ENCODE measurements around the gene EDIL3.
"Not testable (repeated sequence)": the region's sequence is repeated elsewhere in the genome, so short reads cannot be mapped to it uniquely, and the experiment has no call there.

EDIL3 gene

GRCh38 chr5:84255315-84255714 lies 129.4 kb downstream of the EDIL3 start:
- no peak for DNase-seq

- no peak for DNase-seq
Measured at GRCh38 chr5:84253946-84254345, 130.7 kb downstream of the EDIL3 start.

DNA sequence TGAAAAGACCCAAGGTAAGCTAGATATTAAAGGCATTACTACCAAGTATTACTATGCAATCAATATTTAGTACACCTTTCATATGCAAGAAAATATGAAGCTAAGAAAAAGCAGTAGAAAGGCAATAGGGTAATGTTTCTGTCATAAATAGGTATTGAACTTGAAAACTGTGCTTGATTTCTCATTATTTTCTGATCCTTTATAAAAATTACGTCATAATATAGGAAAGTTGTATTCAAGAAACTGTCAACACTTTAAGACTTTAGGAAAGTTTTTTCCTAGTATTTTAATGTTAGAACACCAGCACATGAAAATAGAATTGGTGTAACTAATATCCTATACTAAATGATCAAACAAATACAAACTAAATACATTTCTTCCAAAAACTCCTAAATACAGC lies 133.2 kb downstream of the EDIL3 start:
- DNase-seq: no peak

DNA sequence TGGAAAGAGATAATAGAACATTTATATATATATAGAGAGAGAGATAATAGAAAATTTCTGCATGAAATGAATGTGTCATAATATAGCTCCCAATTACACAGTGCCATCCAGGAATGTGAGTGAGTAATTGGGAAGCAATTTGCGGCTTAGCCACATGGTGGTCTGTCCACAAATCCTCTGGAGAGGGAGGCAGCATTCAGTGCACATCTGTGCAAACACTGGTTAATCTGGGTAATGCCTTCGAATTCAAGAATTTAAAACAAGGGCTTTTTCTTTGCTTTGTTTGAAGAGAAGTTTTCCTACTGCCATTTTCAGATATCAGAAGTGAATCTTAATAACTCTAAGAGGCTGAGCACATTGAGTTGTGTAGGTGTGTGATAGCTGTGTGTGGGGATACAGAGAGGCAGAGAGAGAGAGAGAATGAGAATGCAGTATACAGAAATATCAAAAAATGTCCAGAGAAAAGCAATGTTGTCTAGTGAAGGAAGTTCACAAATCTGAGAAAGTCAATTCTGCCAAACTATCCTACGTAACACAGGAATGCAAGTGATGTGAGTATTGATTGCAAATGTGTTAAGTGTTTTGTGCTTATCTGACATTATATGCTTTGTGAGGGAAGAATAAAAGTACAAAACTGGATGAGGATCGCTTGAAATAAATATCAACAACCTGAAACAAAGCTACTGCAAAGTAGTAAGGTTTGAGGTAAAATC lies 134.6 kb downstream of the EDIL3 start:
- no peak for DNase-seq

DNA sequence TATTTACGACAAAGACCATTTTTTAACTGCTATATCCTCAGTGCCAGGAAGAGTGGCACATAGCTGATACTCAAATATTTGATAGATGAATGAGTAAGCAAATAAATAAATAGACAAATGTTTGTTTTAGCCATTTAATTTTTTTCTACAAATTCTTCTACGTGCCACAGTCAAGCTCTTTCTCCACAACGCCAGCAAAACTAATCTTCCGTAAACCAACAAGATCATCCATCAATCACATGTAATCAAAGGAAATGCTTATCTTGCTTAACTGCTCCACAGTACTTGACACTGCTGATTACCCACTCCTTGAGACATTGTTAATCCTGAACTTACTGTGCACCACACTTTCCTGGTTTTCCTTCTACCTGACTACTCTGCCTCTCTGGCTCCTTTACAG lies 136.7 kb downstream of the EDIL3 start:
- no peak for DNase-seq

- DNase-seq: no peak
Measured at GRCh38 chr5:84242286-84242685, 142.4 kb downstream of the EDIL3 start.

- no peak for DNase-seq
Measured at GRCh38 chr5:84239494-84239893, 145.2 kb downstream of the EDIL3 start.

GRCh38 chr5:84237126-84237525 lies 147.6 kb downstream of the EDIL3 start:
- DNase-seq: no peak

GRCh38 chr5:84231433-84231832 lies 153.2 kb downstream of the EDIL3 start:
- no peak for DNase-seq

- no peak for DNase-seq
Measured at GRCh38 chr5:84229045-84229444, 155.6 kb downstream of the EDIL3 start.

DNA sequence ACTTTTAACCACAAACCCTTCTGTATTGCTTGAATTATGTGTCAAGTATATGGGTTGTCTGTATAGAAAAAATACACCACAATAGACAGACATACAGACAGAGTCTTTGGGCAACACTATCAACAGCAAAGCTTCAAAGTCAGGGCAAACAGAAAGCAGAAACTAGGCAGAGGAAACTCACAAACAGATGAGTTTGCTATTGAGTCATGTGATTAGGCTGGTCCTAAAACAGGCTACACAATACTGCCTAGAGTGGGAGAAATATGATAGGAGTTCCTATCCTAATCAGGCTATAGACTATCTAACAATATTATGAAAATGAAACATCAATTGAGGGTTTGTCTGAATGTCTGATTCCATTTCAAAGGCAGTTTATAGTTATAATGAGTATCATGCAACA lies 156.4 kb downstream of the EDIL3 start:
- DNase-seq: no peak

GRCh38 chr5:84227236-84227635 lies 157.4 kb downstream of the EDIL3 start:
- no peak for DNase-seq

GRCh38 chr5:84218546-84218945 lies 166.1 kb downstream of the EDIL3 start:
- no peak for DNase-seq

GRCh38 chr5:84215521-84215920 lies 169.2 kb downstream of the EDIL3 start:
- DNase-seq: no peak

- DNase-seq: no peak
Measured at GRCh38 chr5:84213861-84214260, 170.8 kb downstream of the EDIL3 start.

- DNase-seq: no peak
Measured at GRCh38 chr5:84213212-84213611, 171.5 kb downstream of the EDIL3 start.

- DNase-seq: no peak
Measured at GRCh38 chr5:84204772-84205171, 179.9 kb downstream of the EDIL3 start.

DNA sequence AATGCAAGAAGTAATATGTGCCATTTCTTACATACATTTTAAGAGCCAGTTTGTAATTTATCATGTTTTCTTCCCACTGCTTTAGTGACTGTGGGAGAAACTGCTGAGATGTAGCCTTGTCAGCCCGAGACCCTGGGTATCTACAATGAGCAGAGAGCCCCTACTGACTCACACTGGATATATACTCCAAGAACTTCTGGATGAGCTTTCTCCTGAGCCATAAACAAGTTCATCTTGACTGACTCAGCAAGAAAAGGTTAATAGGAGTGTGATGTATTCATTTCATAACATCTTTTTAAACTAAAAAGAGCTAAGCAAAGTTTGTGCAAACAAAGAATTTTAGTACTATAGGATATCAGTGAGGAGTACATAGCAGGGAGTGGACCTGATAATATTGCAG lies 182.5 kb downstream of the EDIL3 start:
- DNase-seq: no peak

GRCh38 chr5:84197538-84197937 lies 187.1 kb downstream of the EDIL3 start:
- no peak for DNase-seq

DNA sequence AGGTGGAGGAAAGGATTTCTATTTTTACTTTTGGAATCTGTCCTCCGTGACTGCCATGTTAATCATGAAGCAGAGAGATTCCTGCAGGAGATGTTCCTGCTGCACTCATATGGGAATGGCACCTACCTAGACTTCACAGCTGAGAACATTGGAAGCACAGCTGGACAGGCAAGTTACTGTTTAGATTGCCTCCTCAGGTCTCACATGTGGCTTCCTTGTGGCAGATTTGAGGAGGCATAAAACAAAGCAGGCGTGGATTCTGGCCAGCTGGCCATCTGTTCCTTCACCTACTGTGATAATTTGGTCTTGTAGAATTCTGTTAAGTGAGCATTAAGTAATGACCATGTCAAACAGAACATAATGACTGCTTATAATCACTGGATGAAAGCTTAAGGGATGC lies 193.4 kb downstream of the EDIL3 start:
- DNase-seq: no peak

- DNase-seq: no peak
Measured at GRCh38 chr5:84184857-84185256, 199.8 kb downstream of the EDIL3 start.

DNA sequence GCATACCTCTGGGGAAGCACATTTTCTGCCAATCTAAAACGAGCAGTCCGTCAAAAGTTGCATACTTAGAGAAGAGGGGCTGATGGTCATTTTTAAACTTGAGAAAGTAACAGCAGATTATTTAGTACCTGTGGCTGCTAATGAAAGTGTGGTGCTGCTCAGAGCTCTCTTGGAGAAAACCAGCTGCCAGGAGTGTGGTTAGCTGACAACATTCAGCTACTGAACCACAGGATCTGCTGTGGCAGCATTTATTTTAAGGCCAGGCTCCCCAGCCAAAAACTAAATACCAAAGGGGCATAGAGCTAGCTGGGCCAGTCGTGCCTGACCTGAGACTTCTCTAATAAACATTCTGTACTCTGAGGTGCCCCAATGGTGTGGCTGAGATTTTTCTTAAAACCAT lies 203.6 kb downstream of the EDIL3 start:
- DNase-seq: no peak

DNA sequence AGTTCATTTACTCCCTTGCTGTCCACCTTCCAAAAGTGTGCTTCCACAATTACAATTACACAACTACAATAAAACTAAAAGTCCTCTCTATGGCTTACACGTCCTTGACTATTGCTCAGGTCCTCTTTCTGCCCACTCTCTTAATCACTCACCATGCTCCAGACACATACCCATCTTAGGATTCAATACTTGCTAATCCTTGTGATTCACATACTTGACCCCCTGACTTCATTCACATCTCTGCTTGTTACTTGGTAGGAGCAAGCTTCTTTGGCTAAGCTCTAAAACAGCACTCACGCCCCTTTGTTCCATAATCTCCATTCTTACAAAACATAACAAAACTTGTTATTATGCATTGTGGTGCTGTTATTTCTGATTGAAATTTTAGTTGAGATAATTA lies 215.8 kb downstream of the EDIL3 start:
- DNase-seq: no peak

DNA sequence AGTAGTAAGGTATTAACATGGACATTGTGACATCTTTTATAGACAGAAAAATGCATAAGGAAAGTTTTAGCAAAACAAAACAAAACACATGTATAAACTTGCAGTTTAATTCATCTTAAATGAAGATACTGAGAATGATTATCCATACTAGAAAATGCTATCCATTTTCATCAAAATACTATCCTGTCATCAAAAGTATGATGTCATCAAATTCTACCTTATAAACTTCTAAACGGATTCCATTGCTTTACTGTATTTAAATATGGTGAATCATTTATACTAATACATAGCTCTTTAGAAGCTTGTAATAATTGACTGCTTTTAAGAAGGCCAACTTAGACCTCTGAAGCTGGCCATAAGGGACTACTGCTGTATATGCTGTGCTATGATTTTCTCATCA lies 221.0 kb downstream of the EDIL3 start:
- DNase-seq: no peak

DNA sequence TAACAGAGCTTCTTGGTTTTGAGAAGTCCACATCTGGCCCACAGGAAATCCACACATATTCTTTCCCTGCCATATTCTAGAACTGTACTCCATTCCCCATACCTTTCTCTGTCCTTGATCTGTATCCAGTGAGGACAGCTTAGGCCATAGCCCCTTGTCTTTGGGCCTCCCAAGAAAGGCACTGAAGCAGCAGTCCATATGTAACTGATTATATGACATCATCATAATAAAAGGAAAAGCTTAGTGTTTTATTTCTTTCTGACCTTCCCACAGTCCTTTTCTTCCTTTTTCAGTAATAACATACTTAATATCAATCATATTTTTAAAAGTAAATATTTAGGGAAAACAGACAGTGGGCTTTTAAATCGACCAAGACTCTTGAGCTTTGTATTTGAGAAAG lies 222.0 kb downstream of the EDIL3 start:
- no peak for DNase-seq

DNA sequence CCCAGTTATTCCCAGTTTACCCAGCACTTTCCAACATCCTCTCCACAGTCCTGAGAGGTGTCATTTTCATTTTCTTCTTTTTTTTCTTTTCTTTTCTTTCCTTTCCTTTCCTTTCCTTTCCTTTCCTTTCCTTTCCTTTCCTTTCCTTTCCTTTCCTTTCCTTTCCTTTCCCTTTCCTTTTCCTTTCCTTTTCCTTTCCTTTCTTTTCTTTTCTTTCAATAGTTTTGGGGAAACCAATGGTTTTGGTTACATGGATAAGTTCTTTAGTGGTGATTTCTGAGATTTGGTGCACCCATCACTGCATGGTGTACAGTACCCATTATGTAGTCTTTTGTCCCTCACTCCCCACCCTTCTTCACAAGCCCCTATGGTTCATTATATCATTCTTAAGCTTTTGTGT lies 224.0 kb downstream of the EDIL3 start:
- DNase-seq: not testable (repeated sequence)

All from NCI-H1930 (cell line).